GM12892 (cell line): ENCODE data around the gene TMEM120B.

ENCODE experiments used
- POLR2A ChIP-seq: IDR thresholded peaks from 2 replicates; pipeline ENCODE4 v1.6.1; 2011; ENCODE audit warnings: low read depth, low read length, control low read depth
- POLR2AphosphoS5 ChIP-seq: IDR thresholded peaks from 2 replicates; pipeline ENCODE4 v1.6.1; 2011; ENCODE audit warnings: low read depth, low read length, control low read depth
- TAF1 ChIP-seq: IDR thresholded peaks from 2 replicates; pipeline ENCODE4 v1.6.1; 2011; ENCODE audit warnings: low read depth, mild to moderate bottlenecking, control low read depth, low read length, borderline replicate concordance

- TF ChIP-seq POLR2A (no peak), TAF1 (no peak), POLR2AphosphoS5 (no peak)
These were observed 97.2 kb downstream of the TMEM120B start for GRCh38 chr12:121809712-121810116.
